NCI-H146 treated with DMSO at 0.1 percent for 48 hours (cell line): ENCODE results near the gene FOXL3.
"Not testable (repeated sequence)": the region's sequence is repeated elsewhere in the genome, so short reads cannot be mapped to it uniquely, and the experiment has no call there.

Experiments used
- DNase-seq: peaks from one replicate; lab custom pipeline; 2025; ENCODE audit not compliant: unreplicated experiment; lab: John Stamatoyannopoulos, UW

The FOXL3 gene

GRCh38 chr7:286266-286665 lies 3.7 kb upstream of the FOXL3 start:
- DNase-seq = no peak

- DNase-seq = no peak
These were observed 1.3 kb upstream of the FOXL3 start for GRCh38 chr7:288671-289101.

- no peak for DNase-seq
These were observed 688 bp upstream of the FOXL3 start for GRCh38 chr7:289209-289755.

GRCh38 chr7:290554-291372 lies 793 bp downstream of the FOXL3 start:
- DNase-seq = no peak

GRCh38 chr7:291373-292092 lies 1.6 kb downstream of the FOXL3 start:
- no peak for DNase-seq

GRCh38 chr7:292226-292625 lies 2.3 kb downstream of the FOXL3 start:
- DNase-seq = no peak

GRCh38 chr7:292826-293225 lies 2.9 kb downstream of the FOXL3 start:
- no peak for DNase-seq

- no peak for DNase-seq
These were observed 3.9 kb downstream of the FOXL3 start for GRCh38 chr7:293681-294439.

- no peak for DNase-seq
These were observed 4.6 kb downstream of the FOXL3 start for GRCh38 chr7:294440-295154.

- no peak for DNase-seq
These were observed 5.5 kb downstream of the FOXL3 start for GRCh38 chr7:295155-296154.

- no peak for DNase-seq
These were observed 6.5 kb downstream of the FOXL3 start for GRCh38 chr7:296373-296945.

- DNase-seq = not testable (repeated sequence)
These were observed 7.2 kb downstream of the FOXL3 start for GRCh38 chr7:297141-297540.

- no peak for DNase-seq
These were observed 7.8 kb downstream of the FOXL3 start for GRCh38 chr7:297611-298374.

- DNase-seq = no peak
These were observed 8.4 kb downstream of the FOXL3 start for GRCh38 chr7:298375-298702.

- no peak for DNase-seq
These were observed 8.8 kb downstream of the FOXL3 start for GRCh38 chr7:298743-299142.

- DNase-seq = no peak
These were observed 9.2 kb downstream of the FOXL3 start for GRCh38 chr7:299169-299568.

GRCh38 chr7:299628-300027 lies 9.7 kb downstream of the FOXL3 start:
- DNase-seq = no peak

- no peak for DNase-seq
These were observed 10.1 kb downstream of the FOXL3 start for GRCh38 chr7:300048-300447.
